ENCODE measurements around the gene MAGEA8. TPM values are rescaled to one million over a fixed set of nuclear protein-coding genes. Genes with fewer than 3 reads are reported as not detected.
A peak's percentile ranks its signal among the peaks of the same experiment; 100 is the strongest.

MAGEA8 gene
- total and polyA plus RNA-seq, 9 of the 15 experiments (the other 6 are each of a cell fraction or from before 2014, with no cell fraction given) = 0.49 to 4.6 (median 1.9) TPM

DNA sequence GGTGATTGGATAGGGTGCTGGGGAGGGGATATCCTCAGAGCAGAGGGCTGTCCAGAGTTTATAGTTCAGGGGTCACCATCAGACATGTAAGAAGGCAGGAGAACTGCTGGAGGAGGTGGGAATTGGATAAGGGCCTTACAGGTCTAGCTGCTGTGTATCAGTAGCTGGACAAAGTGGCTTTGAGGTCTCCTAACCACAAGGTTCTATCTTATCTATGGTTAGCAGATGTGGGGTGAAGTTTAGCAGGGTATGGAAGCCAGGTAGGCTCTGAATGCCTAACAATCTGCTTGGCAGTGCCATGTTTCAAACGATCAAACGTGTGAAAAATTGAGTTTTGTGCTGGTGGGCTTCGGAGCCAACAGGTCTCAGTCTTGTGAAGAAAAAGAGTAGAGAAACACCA is 32.1 kb upstream of the MAGEA8 start (continued):
- TF ChIP-seq, protein P1, sequence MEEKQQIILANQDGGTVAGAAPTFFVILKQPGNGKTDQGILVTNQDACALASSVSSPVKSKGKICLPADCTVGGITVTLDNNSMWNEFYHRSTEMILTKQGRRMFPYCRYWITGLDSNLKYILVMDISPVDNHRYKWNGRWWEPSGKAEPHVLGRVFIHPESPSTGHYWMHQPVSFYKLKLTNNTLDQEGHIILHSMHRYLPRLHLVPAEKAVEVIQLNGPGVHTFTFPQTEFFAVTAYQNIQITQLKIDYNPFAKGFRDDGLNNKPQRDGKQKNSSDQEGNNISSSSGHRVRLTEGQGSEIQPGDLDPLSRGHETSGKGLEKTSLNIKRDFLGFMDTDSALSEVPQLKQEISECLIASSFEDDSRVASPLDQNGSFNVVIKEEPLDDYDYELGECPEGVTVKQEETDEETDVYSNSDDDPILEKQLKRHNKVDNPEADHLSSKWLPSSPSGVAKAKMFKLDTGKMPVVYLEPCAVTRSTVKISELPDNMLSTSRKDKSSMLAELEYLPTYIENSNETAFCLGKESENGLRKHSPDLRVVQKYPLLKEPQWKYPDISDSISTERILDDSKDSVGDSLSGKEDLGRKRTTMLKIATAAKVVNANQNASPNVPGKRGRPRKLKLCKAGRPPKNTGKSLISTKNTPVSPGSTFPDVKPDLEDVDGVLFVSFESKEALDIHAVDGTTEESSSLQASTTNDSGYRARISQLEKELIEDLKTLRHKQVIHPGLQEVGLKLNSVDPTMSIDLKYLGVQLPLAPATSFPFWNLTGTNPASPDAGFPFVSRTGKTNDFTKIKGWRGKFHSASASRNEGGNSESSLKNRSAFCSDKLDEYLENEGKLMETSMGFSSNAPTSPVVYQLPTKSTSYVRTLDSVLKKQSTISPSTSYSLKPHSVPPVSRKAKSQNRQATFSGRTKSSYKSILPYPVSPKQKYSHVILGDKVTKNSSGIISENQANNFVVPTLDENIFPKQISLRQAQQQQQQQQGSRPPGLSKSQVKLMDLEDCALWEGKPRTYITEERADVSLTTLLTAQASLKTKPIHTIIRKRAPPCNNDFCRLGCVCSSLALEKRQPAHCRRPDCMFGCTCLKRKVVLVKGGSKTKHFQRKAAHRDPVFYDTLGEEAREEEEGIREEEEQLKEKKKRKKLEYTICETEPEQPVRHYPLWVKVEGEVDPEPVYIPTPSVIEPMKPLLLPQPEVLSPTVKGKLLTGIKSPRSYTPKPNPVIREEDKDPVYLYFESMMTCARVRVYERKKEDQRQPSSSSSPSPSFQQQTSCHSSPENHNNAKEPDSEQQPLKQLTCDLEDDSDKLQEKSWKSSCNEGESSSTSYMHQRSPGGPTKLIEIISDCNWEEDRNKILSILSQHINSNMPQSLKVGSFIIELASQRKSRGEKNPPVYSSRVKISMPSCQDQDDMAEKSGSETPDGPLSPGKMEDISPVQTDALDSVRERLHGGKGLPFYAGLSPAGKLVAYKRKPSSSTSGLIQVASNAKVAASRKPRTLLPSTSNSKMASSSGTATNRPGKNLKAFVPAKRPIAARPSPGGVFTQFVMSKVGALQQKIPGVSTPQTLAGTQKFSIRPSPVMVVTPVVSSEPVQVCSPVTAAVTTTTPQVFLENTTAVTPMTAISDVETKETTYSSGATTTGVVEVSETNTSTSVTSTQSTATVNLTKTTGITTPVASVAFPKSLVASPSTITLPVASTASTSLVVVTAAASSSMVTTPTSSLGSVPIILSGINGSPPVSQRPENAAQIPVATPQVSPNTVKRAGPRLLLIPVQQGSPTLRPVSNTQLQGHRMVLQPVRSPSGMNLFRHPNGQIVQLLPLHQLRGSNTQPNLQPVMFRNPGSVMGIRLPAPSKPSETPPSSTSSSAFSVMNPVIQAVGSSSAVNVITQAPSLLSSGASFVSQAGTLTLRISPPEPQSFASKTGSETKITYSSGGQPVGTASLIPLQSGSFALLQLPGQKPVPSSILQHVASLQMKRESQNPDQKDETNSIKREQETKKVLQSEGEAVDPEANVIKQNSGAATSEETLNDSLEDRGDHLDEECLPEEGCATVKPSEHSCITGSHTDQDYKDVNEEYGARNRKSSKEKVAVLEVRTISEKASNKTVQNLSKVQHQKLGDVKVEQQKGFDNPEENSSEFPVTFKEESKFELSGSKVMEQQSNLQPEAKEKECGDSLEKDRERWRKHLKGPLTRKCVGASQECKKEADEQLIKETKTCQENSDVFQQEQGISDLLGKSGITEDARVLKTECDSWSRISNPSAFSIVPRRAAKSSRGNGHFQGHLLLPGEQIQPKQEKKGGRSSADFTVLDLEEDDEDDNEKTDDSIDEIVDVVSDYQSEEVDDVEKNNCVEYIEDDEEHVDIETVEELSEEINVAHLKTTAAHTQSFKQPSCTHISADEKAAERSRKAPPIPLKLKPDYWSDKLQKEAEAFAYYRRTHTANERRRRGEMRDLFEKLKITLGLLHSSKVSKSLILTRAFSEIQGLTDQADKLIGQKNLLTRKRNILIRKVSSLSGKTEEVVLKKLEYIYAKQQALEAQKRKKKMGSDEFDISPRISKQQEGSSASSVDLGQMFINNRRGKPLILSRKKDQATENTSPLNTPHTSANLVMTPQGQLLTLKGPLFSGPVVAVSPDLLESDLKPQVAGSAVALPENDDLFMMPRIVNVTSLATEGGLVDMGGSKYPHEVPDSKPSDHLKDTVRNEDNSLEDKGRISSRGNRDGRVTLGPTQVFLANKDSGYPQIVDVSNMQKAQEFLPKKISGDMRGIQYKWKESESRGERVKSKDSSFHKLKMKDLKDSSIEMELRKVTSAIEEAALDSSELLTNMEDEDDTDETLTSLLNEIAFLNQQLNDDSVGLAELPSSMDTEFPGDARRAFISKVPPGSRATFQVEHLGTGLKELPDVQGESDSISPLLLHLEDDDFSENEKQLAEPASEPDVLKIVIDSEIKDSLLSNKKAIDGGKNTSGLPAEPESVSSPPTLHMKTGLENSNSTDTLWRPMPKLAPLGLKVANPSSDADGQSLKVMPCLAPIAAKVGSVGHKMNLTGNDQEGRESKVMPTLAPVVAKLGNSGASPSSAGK (IDR thresholded peaks at IDR 0.05) = no peak
- TF ChIP-seq FUS (optimal IDR thresholded peaks at IDR 0.05; ENCODE audit: low read depth, low read length) = no peak
- TF ChIP-seq SOX6 (IDR thresholded peaks at IDR 0.05) = peak; percentile 34; the same call in 1 of the 2 replicates
- TF ChIP-seq MYNN (IDR thresholded peaks at IDR 0.05) = no peak
- TF ChIP-seq MYNN (CRISPR knock-in tag; IDR thresholded peaks at IDR 0.05) = no peak
- TF ChIP-seq KLF10 (CRISPR knock-in tag; IDR thresholded peaks at IDR 0.05) = no peak
- peak; percentile 87 for TF ChIP-seq POLR2AphosphoS5 (IDR thresholded peaks at IDR 0.05; ENCODE audit: control insufficient read depth, insufficient read depth, low read depth, low read length)
- TF ChIP-seq, protein P2, sequence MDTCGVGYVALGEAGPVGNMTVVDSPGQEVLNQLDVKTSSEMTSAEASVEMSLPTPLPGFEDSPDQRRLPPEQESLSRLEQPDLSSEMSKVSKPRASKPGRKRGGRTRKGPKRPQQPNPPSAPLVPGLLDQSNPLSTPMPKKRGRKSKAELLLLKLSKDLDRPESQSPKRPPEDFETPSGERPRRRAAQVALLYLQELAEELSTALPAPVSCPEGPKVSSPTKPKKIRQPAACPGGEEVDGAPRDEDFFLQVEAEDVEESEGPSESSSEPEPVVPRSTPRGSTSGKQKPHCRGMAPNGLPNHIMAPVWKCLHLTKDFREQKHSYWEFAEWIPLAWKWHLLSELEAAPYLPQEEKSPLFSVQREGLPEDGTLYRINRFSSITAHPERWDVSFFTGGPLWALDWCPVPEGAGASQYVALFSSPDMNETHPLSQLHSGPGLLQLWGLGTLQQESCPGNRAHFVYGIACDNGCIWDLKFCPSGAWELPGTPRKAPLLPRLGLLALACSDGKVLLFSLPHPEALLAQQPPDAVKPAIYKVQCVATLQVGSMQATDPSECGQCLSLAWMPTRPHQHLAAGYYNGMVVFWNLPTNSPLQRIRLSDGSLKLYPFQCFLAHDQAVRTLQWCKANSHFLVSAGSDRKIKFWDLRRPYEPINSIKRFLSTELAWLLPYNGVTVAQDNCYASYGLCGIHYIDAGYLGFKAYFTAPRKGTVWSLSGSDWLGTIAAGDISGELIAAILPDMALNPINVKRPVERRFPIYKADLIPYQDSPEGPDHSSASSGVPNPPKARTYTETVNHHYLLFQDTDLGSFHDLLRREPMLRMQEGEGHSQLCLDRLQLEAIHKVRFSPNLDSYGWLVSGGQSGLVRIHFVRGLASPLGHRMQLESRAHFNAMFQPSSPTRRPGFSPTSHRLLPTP (IDR thresholded peaks at IDR 0.05; ENCODE audit: borderline replicate concordance, extremely low read depth, insufficient read length) = no peak
- TF ChIP-seq SAP30 (IDR thresholded peaks at IDR 0.05; ENCODE audit: borderline replicate concordance, insufficient read depth, low read depth, low read length, poor library complexity, severe bottlenecking) = no peak
- TF ChIP-seq, protein P3, sequence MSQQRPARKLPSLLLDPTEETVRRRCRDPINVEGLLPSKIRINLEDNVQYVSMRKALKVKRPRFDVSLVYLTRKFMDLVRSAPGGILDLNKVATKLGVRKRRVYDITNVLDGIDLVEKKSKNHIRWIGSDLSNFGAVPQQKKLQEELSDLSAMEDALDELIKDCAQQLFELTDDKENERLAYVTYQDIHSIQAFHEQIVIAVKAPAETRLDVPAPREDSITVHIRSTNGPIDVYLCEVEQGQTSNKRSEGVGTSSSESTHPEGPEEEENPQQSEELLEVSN (IDR thresholded peaks at IDR 0.05; ENCODE audit: borderline replicate concordance in 1 of 2, extremely low read depth in 1 of 2, insufficient read depth in 1 of 2, insufficient read length in 1 of 2, low read depth in 1 of 2, low read length in 1 of 2, poor library complexity in 1 of 2, severe bottlenecking in 1 of 2) = no peak
- TF ChIP-seq DNMT1 (IDR thresholded peaks at IDR 0.05) = no peak
- peak; percentile 66 for TF ChIP-seq NFIC (IDR thresholded peaks at IDR 0.05)
- no peak for TF ChIP-seq ARNT (IDR thresholded peaks at IDR 0.05)

Measured in K562 (cell line).